Ishikawa (cell line): ENCODE results near the gene KDM5B.

Source experiments
- CEBPB ChIP-seq: IDR thresholded peaks from 2 replicates; pipeline ENCODE4 v1.6.1; 2012
- CREB1 ChIP-seq: IDR thresholded peaks from 2 replicates; pipeline ENCODE4 v1.6.1; 2012; ENCODE audit warnings: low read depth
- EGR1 ChIP-seq: IDR thresholded peaks from 2 replicates; pipeline ENCODE4 v1.6.1; 2012
- EP300 ChIP-seq: IDR thresholded peaks from 2 replicates; pipeline ENCODE4 v1.6.1; 2012; ENCODE audit warnings: borderline replicate concordance
- FOXM1 ChIP-seq: IDR thresholded peaks from 2 replicates; pipeline ENCODE4 v1.6.1; 2012; ENCODE audit warnings: low read depth, borderline replicate concordance
- MAX ChIP-seq: IDR thresholded peaks from 2 replicates; pipeline ENCODE4 v1.6.1; 2012
- NFIC ChIP-seq: IDR thresholded peaks from 2 replicates; pipeline ENCODE4 v1.6.1; 2012
- RAD21 ChIP-seq: IDR thresholded peaks from 2 replicates; pipeline ENCODE4 v1.6.1; 2012; ENCODE audit warnings: low read depth
- REST ChIP-seq: IDR thresholded peaks from 2 replicates; pipeline ENCODE4 v1.6.1; 2012; ENCODE audit warnings: low read depth, mild to moderate bottlenecking
- TAF1 ChIP-seq: IDR thresholded peaks from 2 replicates; pipeline ENCODE4 v1.6.1; 2012; ENCODE audit warnings: low read depth, mild to moderate bottlenecking
- TCF12 ChIP-seq: IDR thresholded peaks from 2 replicates; pipeline ENCODE4 v1.6.1; 2012; ENCODE audit warnings: low read depth
- TEAD4 ChIP-seq: IDR thresholded peaks from 2 replicates; pipeline ENCODE4 v1.6.1; 2012
- USF1 ChIP-seq: IDR thresholded peaks from 2 replicates; pipeline ENCODE4 v1.6.1; 2012
- YY1 ChIP-seq: IDR thresholded peaks from 2 replicates; pipeline ENCODE4 v1.6.1; 2012; ENCODE audit warnings: low read depth
- ZBTB7A ChIP-seq: IDR thresholded peaks from 2 replicates; pipeline ENCODE4 v1.6.1; 2012; ENCODE audit warnings: low read depth

KDM5B gene

GRCh38 chr1:202800742-202801141, 7.5 kb downstream of the KDM5B start:
- TF ChIP-seq EP300 (no peak), TAF1 (no peak), REST (no peak), YY1 (no peak), MAX (no peak), RAD21 (no peak), TEAD4 (no peak), NFIC (no peak), EGR1 (no peak), TCF12 (no peak), FOXM1 (no peak), CEBPB (no peak), CREB1 (no peak), ZBTB7A (no peak), USF1 (no peak)

- no peak for TF ChIP-seq RAD21
- no peak for TF ChIP-seq YY1
- TF ChIP-seq CEBPB: no peak
- no peak for TF ChIP-seq TCF12
- TF ChIP-seq TEAD4: no peak
- no peak for TF ChIP-seq ZBTB7A
- TF ChIP-seq EP300: no peak
- TF ChIP-seq USF1: no peak
- no peak for TF ChIP-seq TAF1
- no peak for TF ChIP-seq CREB1
Measured at GRCh38 chr1:202798792-202799331, 9.4 kb downstream of the KDM5B start.

GRCh38 chr1:202798260-202798659, 10.0 kb downstream of the KDM5B start:
- TF ChIP-seq RAD21 (no peak), CEBPB (no peak), YY1 (no peak), EP300 (no peak), TAF1 (no peak), CREB1 (no peak), EGR1 (no peak), REST (no peak)

- TF ChIP-seq USF1 (no peak), CEBPB (no peak), CREB1 (no peak), TCF12 (no peak)
Measured at GRCh38 chr1:202796670-202797069, 11.6 kb downstream of the KDM5B start.

GRCh38 chr1:202794051-202794740, 14.0 kb downstream of the KDM5B start:
- TF ChIP-seq CREB1 (no peak), NFIC (no peak)

GRCh38 chr1:202791077-202791747, 17.0 kb downstream of the KDM5B start:
- TF ChIP-seq YY1 (no peak), ZBTB7A (no peak), NFIC (no peak), TEAD4 (no peak), USF1 (no peak), EP300 (no peak), TCF12 (no peak), EGR1 (no peak), RAD21 (no peak), CEBPB (no peak), CREB1 (no peak), FOXM1 (no peak), REST (no peak), TAF1 (no peak), MAX (no peak)
